HG03064 (cell line): ENCODE measurements around the gene ATPAF1.
"Not testable (repeated sequence)": the region's sequence is repeated elsewhere in the genome, so short reads cannot be mapped to it uniquely, and the experiment has no call there.

Experiments
- ATAC-seq: cut with Tn5 transposase; IDR thresholded peaks from one replicate; pipeline ENCODE4 v1.9.1; 2021; ENCODE audit warnings: low read depth; ENCODE audit not compliant: unreplicated experiment

Gene ATPAF1

DNA sequence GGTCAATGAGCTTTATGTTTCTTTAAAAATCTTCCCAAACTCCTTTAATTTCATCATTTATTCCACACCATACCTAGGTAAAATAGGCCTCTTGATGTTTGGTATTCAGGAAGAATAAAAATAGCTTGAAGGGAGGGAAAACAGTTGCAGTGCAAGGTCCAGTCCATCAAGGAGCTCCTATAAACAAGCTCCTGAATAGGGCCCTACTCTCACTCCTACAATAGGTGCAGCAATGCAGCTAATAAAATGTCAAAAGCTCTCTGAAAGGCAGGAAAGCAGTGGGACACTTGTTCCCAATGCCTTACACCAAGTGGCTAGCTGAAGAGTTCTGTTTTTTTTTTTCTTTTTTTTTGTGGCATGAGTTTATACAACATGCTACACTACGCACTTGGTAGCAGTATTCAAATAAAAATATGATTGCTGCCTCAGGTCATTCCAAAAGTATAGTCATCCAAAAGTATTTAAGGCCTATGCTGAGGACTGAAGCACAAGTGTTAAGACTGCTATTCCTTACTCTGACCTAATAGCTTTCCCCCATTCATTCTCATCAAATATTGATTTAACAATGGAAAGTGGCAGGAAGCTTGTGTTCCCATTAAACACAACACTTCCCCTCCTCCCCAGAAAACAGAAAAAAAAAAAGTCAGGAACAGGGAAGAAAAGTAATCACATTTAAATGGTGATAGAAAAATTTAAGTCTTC lies 13.3 kb upstream of the ATPAF1 start:
- ATAC-seq: no peak

DNA sequence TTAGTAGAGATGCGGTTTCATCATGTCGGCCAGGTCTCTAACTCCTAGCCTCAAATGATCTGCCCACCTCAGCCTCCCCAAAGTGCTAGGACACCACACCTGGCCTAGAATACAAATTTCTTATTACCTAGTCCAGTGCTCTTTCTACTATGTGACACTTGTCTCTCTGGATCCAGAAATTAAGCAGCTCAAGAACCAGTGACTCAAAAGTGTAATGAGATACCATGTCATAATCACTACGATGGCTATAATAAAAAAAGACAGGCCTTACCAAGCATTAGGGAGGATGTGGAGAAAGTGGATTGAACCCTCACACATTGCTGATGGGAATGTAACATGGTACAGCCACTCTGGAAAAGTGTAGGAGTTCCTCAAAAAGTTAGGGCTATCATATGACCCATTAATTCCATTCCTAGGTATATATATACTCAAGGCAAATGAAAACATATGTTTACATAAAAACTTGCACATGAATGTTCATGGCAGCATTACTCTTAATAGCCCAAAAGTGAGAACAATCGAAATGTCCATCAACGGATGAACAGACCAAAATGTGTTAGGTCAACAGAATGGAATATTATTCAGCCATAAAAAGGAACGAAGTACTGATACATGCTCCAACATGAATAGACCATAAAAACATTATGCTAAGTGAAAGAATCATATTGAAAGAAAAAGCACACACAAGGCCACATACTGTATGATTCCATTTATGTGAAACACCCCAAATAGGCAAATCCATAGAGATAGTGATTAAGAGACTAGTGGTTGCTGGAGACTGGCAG lies 11.8 kb upstream of the ATPAF1 start:
- ATAC-seq: no peak

DNA sequence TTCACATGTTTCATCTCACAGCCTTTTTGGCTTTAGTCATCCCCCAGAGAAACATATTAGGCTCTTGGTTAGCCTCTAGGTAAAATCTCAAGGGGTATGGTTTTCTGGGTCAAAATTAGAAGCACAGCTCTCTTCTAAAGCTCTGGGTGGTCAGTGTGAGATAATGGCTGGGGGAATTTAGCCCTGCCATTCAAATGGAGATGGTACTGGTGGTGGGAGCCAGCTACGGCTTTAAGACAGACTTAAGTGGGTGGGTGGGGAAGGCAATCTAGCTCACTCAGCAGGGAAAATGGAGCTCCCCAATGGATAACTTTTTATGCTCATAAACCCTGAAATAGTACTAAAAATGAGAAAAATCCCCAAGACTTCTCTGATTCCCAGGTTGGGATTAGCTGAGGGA lies 9.2 kb upstream of the ATPAF1 start:
- ATAC-seq: no peak

DNA sequence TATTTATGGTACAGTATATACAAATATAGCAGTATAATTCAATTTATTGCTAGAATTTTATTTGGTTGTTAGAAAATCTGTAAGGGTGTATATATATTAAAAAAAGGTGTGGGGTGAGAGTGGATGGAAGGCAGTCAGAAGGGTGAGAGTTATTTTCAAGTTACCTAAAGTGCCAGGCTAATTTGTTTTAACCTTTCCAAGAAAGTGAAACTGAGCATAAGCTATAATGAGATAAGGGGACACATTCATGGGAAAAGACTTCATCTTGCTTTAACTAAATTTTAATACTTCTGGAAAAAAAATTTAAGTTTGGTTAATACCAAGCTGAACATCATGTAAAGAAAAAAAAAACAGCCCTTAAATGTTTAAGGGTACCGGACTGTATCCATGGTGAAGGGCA lies 8.4 kb upstream of the ATPAF1 start:
- ATAC-seq: no peak

DNA sequence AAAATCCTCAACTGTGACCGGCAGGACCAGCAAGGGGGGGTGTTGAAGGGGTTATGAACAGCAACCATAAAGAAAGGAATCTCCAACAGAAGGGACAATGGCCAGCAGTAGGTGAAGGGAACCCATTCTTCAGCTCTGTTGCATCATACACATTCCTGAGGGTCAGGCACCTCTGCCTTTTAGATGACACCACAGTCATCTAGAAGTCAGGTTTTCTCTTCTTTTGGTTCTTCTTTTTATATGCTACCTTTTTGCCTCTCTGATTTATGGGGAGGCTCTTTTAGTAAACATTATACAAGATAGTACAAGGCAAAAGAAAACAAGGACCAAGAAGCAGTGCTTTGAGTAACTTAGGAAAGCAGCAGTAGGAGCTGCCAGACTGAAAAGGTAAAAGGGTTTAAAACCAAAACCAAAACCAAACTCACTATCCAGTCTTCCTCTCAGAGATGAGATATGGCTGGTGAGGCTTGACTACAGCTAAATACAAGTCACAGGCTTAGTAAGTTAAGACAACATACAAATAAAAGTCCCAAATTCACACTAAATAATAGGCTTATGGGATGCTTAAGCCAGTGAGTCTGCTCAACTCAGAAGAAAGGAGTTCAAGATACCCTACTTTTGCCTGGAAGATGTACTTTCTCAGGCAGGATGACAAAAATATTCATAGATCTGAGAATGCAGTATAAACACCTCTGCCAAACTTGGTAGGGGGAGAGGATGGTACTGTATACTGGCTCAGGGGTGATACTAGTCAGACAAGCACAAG lies 7.6 kb upstream of the ATPAF1 start:
- ATAC-seq: peak; percentile 88

DNA sequence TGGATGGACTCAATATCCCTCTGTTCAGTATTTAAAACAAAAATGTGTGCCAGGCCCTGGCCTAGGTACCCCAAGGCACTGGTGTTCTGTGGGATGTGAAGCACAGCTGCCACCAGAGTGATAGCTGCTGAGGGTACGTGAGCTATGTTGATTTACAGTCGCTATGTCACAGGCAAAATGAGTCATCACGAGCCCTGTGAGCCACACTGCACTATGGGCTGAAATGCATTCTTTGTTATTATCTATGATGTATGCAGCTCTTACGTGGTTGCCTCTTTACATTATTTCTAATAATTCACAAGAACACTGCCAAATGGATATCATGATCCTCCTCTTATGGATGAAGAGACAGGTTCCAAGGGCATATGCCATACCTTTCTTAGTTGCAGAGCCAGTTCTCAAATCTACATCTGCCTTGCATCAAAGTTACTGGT lies 5.6 kb upstream of the ATPAF1 start:
- ATAC-seq: no peak

DNA sequence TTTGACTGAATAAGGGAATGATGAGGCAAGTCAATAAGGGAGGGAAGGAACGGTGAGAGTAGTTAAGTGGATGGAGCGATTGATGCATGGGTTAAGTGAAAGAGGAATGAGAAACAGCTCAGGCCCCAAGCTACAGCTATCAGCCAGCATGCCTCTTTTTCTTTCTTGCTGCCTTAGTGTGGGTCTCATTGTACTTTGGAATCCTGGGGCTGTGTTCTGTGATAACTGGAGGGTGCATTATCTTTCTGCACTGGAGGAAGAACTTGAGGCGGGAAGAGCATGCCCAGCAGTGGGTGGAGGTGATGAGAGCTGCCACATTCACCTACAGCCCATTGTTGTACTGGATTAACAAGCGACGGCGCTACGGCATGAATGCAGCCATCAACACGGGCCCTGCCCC lies 4.5 kb upstream of the ATPAF1 start:
- ATAC-seq: no peak

DNA sequence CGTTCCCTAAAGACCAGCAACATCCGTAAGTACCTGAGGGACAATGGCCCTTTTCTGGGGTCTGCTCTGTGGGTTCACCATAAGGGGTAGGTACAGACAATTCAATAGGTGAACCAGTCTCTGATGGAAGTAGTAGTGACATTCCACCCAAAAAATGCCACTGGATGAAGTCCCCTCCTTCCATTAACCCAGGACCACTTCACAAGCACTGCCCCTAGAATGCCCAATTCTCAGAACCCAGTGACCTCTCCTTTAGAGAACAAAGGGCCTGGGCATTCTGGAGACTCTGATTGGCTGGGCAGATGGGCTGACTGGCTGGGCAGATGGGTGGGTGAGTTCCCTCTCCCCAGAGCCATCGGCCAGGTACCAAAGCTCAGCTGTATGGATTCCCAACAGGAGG lies 3.4 kb upstream of the ATPAF1 start, which contains the start of gene TEX38:
Gene TEX38 (plus strand): TSS at position 301 of the 400 bp plus-strand sequence. CDS start 81 bp downstream, at position 382.
- ATAC-seq: no peak

DNA sequence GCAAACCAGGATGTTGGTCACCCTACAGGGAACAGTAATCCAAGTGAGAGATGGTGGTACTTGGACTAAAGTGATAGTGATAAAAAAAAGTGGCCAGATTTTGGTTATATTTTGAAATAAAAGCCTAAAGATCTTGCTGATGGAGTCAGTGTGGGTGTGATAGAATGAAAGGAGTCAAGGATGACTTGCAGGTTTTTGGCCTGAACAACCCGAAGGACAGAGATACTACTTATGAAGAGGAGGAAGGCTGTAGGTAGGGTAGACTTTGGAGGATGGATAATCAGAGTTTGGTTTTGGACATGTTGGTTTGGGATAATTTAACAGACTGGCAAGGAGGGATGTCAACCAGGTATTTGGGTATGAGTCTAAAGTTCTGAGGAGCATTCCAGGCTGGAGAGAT lies 2.0 kb upstream of the ATPAF1 start:
- ATAC-seq: no peak

DNA sequence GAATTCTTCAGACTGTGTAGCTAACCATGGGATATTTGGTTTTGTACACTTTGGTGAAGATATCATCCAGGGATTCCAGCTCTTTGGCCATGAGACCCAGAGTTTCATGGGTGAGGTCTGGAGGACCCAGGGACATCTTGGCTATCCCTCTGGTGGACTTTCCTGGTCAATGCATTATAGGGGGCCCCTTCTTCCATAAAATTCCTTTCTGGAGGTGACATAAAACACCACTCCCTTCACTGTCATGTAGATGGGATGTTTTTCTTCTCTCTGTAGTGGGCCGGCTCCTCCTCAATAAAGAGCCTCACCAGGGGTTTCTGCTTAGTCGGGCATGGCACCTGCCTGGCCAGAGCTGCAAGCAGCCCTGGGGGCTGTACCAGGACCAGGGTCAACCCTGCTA lies 2.2 kb downstream of the ATPAF1 start:
- no peak for ATAC-seq

DNA sequence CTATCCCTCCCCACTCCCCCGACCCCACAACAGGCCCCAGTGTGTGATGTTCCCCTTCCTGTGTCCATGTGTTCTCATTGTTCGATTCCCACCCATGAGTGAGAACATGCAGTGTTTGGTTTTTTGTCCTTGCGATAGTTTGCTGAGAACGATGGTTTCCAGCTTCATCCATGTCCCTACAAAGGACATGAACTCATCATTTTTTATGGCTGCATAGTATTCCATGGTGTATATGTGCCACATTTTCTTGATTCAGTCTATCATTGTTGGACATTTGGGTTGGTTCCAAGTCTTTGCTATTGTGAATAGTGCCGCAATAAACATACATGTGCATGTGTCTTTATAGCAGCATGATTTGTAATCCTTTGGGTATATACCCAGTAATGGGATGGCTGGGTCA lies 5.2 kb downstream of the ATPAF1 start:
- not testable (repeated sequence) for ATAC-seq

DNA sequence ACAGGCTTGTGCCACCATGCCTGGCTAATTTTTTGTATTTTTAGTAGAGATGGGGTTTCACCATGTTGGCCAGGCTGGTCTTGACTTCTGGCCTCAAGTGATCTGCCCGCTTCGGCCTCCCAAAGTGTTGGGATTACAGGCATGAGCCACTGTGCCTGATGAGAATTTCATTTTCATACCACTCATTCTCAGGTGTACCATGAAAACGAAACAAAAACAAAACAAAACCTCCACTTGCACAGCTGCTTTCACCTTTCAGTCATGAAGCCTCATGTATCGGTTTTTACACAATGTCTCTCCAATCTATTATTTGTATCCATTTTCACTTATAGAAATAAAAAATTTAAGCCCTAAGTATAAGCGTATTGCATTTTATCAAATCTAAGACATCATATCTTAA lies 8.0 kb downstream of the ATPAF1 start:
- ATAC-seq: peak; percentile 80

DNA sequence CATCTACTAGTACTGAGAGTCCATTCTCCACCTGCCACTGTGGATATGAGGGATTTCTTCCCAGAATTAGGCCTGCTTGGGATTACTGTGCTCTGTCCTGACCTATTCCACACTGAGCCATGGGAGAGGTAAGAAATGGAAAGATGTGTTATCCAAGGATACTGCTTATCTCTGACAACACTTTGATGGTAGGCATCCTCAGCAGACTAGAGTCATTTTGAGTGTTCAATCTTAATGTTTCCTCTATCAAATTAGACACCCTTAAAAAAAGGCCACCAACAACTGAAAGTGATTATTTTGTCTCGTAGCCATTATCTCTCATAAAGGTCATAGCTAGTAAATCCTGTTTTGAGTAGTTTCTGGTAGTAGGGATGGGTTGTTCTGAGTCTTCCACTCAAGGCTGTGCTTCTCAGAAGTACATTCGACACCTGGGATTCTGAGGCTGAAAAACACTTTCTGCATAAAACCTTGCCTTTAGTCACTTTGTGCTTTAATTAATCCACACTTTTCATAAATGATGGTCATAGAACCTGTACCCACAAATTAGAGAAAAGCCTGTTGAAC lies 8.8 kb downstream of the ATPAF1 start:
- ATAC-seq: no peak

DNA sequence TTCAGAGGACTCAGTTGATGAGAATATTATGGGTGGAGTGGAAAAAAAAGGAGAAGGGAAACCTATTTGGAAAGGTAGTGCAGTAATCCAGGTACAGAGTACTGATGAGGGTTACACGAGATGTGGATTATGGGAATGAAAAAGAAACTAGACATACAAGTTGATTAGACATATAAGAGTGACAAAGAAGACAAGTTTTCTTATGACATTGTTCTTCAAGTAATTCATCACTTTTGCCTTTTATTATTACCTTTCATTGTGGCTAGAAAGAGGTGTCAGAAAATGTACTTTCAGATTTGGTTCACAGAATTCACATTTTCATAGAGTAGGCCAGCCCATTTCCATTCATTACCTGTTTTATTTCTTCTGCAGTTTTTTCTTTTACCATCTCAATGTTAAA lies 10.4 kb downstream of the ATPAF1 start:
- no peak for ATAC-seq

DNA sequence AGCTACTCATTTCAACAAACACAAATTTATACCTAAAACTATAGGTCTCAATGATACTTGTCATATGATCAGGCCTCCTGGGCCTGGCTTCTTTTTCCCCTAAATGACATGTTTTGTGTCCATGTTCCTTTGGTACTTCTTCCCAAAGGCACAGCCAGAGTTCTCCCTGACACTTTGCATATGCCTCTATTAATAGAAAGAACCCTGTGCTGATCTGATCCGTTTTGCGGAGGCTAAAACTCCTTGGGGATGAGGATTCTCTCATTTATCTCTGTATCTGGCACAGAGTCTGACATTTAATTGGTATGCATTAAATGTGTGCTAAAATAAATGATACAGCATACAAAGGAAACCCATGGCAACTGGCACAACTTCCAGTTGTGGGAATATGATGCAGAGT lies 11.5 kb downstream of the ATPAF1 start:
- no peak for ATAC-seq

DNA sequence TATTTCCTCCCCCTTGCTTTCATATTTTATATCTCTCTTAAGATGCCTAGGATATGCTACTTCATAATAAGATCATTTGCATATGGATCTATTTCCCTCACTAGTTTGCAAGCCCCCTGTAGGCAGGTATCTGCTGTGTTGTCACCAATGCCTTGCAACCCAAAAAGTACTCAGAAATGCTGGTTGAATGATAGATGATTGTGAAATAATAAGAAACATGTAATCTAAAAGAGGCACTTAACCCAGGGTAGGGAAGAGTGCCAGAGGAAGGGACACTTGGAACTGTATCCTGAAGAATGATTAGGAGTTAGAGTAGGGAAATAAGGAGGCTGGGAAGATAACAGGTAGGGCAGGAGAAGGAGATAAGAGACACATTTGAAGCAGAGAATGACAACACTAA lies 12.3 kb downstream of the ATPAF1 start:
- ATAC-seq: no peak

DNA sequence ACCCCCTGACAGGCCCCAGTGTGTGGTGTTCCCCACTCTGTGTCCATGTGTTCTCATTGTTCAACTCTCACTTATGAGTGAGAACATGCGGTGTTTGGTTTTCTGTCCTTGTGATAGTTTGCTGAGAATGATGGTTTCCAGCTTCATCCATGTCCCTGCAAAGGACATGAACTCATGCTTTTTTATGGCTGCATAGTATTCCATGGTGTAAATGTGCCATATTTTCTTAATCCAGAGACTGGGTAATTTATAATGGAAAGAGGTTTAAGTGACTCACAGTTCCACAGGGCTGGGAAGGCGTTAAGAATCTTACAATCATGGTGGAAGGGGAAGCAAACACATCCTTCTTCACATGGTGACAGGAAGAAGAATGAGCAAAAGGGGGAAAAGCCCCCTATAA lies 13.5 kb downstream of the ATPAF1 start:
- ATAC-seq: not testable (repeated sequence)

DNA sequence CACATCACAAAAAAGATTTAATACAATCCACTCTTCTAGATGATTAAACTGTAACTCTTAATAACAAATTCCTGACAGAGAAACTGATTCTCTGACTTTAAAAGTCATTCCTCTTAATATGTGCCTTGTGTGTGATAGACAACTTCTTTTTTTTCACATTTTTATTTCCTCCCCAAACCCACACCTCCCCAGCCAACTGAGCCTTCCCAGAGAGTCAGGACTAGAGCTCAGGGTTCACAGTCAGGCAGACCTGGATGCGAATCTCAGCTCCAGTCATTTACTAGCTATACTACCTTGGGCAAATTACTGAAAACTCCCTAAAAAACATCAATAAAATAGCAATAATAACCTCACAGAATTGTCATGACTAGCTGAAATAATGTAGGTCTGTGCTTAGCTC lies 14.2 kb downstream of the ATPAF1 start:
- no peak for ATAC-seq

DNA sequence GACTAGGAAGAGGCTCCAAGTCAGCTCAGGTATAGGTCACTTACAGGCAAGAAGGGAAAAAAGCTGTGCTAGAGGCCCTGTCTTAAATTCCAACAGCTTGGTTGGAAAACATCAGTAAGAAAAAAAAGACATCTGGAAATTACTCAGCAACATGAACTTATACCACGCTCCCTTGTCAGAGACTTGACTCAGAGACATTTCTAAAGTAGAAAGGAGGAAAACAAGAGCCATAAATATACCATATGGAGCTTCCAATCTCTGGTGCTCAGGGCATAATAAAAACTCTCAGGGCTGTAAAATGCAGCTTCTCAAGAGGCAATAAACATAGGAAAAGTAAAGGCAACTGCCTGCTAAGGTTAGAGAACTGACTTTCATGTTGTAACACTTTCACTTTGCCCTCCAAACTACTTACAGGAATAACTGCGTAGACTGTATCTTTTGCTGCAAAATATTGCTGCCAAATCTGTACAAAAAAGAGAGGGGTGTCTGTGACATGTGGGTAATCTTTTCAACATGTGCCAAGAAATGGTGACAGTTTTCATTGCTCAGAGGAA lies 14.7 kb downstream of the ATPAF1 start:
- ATAC-seq: no peak

DNA sequence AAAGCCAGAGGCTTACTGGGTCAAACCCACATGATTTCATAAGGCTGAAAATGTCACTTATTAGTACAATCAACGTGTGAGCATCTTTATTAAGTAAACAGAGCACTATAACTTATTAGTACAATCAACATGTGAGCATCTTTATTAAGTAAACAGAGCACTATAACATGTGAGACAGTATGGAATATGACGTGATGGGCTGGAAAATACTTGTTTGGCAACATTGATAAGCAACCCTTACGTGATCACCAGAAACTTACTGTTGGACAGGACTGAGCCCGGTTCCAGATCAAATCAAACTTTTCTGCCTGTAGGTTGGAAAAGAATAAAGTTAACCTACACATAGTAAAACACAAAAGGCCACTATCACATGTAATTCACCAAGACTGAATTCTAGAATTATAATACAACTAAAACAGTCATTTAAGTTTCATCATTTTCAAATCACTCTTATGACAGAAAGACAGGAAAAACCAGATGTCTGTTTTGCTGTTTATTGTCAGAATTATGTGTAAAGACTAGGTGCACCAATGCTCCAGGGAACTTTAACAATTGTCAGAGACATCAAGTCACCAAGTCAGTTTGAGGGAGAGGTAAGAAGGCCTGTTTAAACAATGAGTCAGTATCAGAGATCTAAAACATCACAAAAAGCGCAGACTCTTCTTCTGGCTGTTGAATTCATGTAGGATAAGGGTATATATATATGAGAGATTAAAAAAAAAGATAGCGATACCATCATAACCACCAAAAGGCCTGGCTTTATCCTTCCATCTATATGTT lies 15.7 kb downstream of the ATPAF1 start:
- no peak for ATAC-seq
